Panc1 (cell line): ENCODE data around the gene PTPRCAP.

ENCODE experiments used
- CTCF ChIP-seq: fragments of 450-650 bp; IDR thresholded peaks from 2 replicates; pipeline ENCODE4 v1.5.1; 2017; ENCODE audit warnings: mild to moderate bottlenecking
- POLR2AphosphoS5 ChIP-seq: IDR thresholded peaks from 2 replicates; pipeline ENCODE4 v1.6.1; 2012; ENCODE audit warnings: mild to moderate bottlenecking, low read depth, low read length, moderate library complexity
- SIN3A ChIP-seq: IDR thresholded peaks from 2 replicates; pipeline ENCODE4 v1.6.1; 2012; ENCODE audit warnings: low read depth, mild to moderate bottlenecking, low read length, moderate library complexity, borderline replicate concordance; ENCODE audit not compliant: insufficient read depth

DNA sequence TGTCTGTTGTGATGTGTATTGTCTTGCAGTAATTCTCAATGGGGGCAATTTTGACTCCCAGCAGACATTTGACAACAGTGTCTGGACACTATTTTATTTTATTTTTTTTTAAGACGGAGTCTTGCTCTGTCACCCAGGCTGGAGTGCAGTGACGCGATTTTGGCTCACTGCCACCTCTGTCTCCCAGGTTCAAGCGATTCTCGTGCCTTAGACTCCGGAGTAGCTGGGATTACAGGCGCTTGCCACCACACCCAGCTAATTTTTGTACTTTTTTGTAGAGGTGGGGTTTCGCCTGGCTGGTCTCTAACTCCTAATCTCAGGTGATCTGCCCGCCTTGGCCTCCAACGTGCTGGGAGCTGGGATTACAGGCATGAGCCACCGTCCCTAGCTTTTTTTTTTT lies 7.8 kb downstream of the PTPRCAP start:
- no peak for TF ChIP-seq CTCF
- no peak for TF ChIP-seq POLR2AphosphoS5
- no peak for TF ChIP-seq SIN3A
